SK-N-SH treated with all-trans-retinoic acid at 6 μM for 48 hours (cell line): Measurements from ENCODE around the gene TSHZ2.

Experiments used
- ATAC-seq: fragments of 200-7000 bp; cut with Tn5 transposase; 3 replicates; pipeline ENCODE4 v1.9.1; 2020; ENCODE audit warnings: mild to moderate bottlenecking, moderate library complexity
- ARNTL ChIP-seq: fragments of 450-650 bp; formaldehyde crosslinking; IDR thresholded peaks from 2 replicates; pipeline ENCODE4 v1.5.0; 2020; ENCODE audit warnings: low read depth, mild to moderate bottlenecking, moderate library complexity, borderline replicate concordance
- CSDC2 ChIP-seq: fragments of 250-450 bp; sonication (Bioruptor Pico); IDR thresholded peaks from 2 replicates; pipeline ENCODE4 v1.5.0; 2020; ENCODE audit warnings: mild to moderate bottlenecking, moderate library complexity
- GLIS3 ChIP-seq: fragments of 250-450 bp; sonication (Bioruptor Pico); IDR thresholded peaks from 2 replicates; pipeline ENCODE4 v1.5.0; 2020; ENCODE audit warnings: mild to moderate bottlenecking, moderate library complexity
- ISL1 ChIP-seq: fragments of 250-450 bp; sonication (Bioruptor Pico); IDR thresholded peaks from 2 replicates; pipeline ENCODE4 v2.1.2; 2022; ENCODE audit warnings: mild to moderate bottlenecking, moderate library complexity
- OSR1 ChIP-seq: fragments of 250-450 bp; sonication (Bioruptor Pico); IDR thresholded peaks from 2 replicates; pipeline ENCODE4 v1.8.0; 2022; ENCODE audit warnings: moderate library complexity, mild to moderate bottlenecking, inconsistent platforms
- PATZ1 ChIP-seq: fragments of 250-450 bp; sonication (Bioruptor Pico); IDR thresholded peaks from 2 replicates; pipeline ENCODE4 v1.8.0; 2020; ENCODE audit warnings: mild to moderate bottlenecking, moderate library complexity, borderline replicate concordance
- POU6F1 ChIP-seq: fragments of 250-450 bp; sonication (Bioruptor Pico); IDR thresholded peaks from 2 replicates; pipeline ENCODE4 v1.8.0; 2021; ENCODE audit warnings: low read depth, mild to moderate bottlenecking, moderate library complexity, borderline replicate concordance
- PPARA ChIP-seq: fragments of 250-450 bp; sonication (Bioruptor Pico); IDR thresholded peaks from 2 replicates; pipeline ENCODE4 v1.5.0; 2020; ENCODE audit warnings: mild to moderate bottlenecking, borderline replicate concordance
- RARB ChIP-seq: fragments of 250-450 bp; sonication (Bioruptor Pico); IDR thresholded peaks from 2 replicates; pipeline ENCODE4 v1.8.0; 2021; ENCODE audit warnings: mild to moderate bottlenecking, moderate library complexity
- SNAI2 ChIP-seq: fragments of 250-450 bp; sonication (Bioruptor Pico); IDR thresholded peaks from 2 replicates; pipeline ENCODE4 v1.5.0; 2020; ENCODE audit warnings: mild to moderate bottlenecking, moderate library complexity
- TCF4 ChIP-seq: fragments of 250-450 bp; sonication (Bioruptor Pico); IDR thresholded peaks from 2 replicates; pipeline ENCODE4 v1.8.0; 2021; ENCODE audit warnings: mild to moderate bottlenecking, moderate library complexity, borderline replicate concordance
- TOX ChIP-seq: fragments of 250-450 bp; sonication (Bioruptor Pico); IDR thresholded peaks from 2 replicates; pipeline ENCODE4 v1.8.0; 2021; ENCODE audit warnings: mild to moderate bottlenecking, moderate library complexity, borderline replicate concordance
- TSHZ2 ChIP-seq: fragments of 250-450 bp; sonication (Bioruptor Pico); IDR thresholded peaks from 2 replicates; pipeline ENCODE4 v1.5.0; 2020; ENCODE audit warnings: mild to moderate bottlenecking, moderate library complexity
- ZC3H10 ChIP-seq: fragments of 250-450 bp; sonication (Bioruptor Pico); IDR thresholded peaks from 2 replicates; pipeline ENCODE4 v1.5.1; 2021; ENCODE audit warnings: mild to moderate bottlenecking, moderate library complexity
- ZFP3 ChIP-seq: fragments of 250-450 bp; sonication (Bioruptor Pico); IDR thresholded peaks from 2 replicates; pipeline ENCODE4 v1.5.0; 2020; ENCODE audit warnings: mild to moderate bottlenecking, moderate library complexity
- ZFP30 ChIP-seq: fragments of 450-650 bp; formaldehyde crosslinking; IDR thresholded peaks from 2 replicates; pipeline ENCODE4 v1.5.0; 2022; ENCODE audit warnings: mild to moderate bottlenecking, moderate library complexity
- ZNF565 ChIP-seq: fragments of 450-650 bp; formaldehyde crosslinking; conservative IDR thresholded peaks from 2 replicates; pipeline ENCODE4 v1.5.0; 2020; ENCODE audit warnings: low read depth, mild to moderate bottlenecking, moderate library complexity
- ZNF70 ChIP-seq: fragments of 450-650 bp; formaldehyde crosslinking; IDR thresholded peaks from 2 replicates; pipeline ENCODE4 v1.5.0; 2020; ENCODE audit warnings: mild to moderate bottlenecking, moderate library complexity
- ZNF8 ChIP-seq: fragments of 450-650 bp; formaldehyde crosslinking; IDR thresholded peaks from 2 replicates; pipeline ENCODE4 v1.5.0; 2020; ENCODE audit warnings: mild to moderate bottlenecking, moderate library complexity

Gene TSHZ2

GRCh38 chr20:53223626-53224172 is 251.5 kb downstream of the TSHZ2 start:
- no peak for ATAC-seq
- TF ChIP-seq CSDC2 (no peak), ISL1 (CRISPR knock-in tag) (no peak), ZC3H10 (CRISPR knock-in tag) (no peak), ZNF70 (CRISPR knock-in tag) (no peak), ZFP3 (CRISPR knock-in tag) (no peak), ZNF8 (CRISPR knock-in tag) (no peak)

DNA sequence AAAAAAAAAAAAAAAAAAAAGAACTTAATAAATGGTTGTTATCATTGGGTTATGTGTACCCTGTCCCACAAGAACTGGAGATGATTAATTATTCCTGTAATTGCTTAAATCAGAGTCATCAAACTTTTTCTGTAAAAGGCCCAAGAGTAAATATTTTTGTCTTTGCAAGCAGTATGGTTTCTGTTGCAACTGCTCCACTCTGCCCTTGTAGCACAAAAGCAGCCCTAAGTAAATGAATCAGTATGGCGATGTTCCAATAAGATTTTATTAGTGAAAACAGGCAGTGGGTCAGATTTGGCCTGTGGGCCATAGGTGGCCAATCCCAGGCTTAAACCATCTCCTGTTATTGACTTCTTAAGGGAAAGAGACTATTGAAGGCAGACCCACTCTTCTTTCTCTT is 252.7 kb downstream of the TSHZ2 start:
- TF ChIP-seq TCF4 (CRISPR knock-in tag) (no peak), ARNTL (CRISPR knock-in tag) (no peak), ISL1 (CRISPR knock-in tag) (no peak), ZNF565 (CRISPR knock-in tag) (no peak), ZC3H10 (CRISPR knock-in tag) (no peak)
- TF ChIP-seq, all 23 proteins: peak for 0
- no peak for ATAC-seq

DNA sequence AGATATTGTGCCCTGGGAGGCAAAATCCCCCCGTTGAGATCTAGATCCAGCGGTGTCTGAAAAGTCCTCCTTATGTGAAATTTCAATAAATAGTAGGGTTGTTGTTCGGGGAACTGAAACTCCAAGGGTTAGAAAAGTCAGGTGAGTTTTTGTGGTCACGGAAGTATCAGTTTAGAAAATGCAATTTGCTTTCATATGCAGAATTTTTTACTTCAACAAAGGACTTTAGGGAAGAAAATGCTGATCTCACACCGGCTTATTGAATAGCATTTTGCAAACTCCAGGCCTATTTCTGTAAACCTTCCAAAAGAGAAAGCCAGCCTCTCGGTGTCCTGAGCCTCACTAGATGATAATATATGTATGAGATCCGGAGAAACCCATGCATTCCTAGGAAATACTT is 254.7 kb downstream of the TSHZ2 start:
- TF ChIP-seq TOX (CRISPR knock-in tag) (no peak), ISL1 (CRISPR knock-in tag) (no peak), ZFP30 (no peak), POU6F1 (CRISPR knock-in tag) (no peak)
- ATAC-seq: no peak

DNA sequence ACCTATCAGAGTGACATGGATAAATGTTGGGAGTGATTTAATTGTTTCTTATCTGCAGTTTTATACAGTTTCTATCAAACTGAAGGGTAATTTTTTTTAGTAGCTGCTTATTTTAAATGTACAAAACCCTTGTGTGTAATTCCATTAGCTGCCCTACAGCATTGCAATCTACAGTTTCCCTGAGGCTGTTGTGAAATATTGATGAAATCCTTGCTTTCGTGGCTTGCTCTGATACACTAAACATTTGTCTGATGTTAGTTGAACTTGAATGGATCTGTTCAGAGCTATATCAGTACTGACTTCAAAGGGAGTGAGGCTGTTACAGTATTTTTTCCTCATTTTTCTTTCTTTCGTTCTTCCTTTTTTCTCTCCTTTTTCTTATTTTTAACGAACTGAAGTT is 255.4 kb downstream of the TSHZ2 start:
- TF ChIP-seq SNAI2 (no peak), ISL1 (CRISPR knock-in tag) (peak; percentile 75), TCF4 (CRISPR knock-in tag) (0 out of 2 replicates have a peak, but pooled peaks have one; percentile 35), RARB (CRISPR knock-in tag) (no peak), PPARA (no peak), OSR1 (CRISPR knock-in tag) (no peak), TSHZ2 (CRISPR knock-in tag) (0 out of 2 replicates have a peak, but pooled peaks have one; percentile 46), ZC3H10 (CRISPR knock-in tag) (no peak), GLIS3 (CRISPR knock-in tag) (0 out of 2 replicates have a peak, but pooled peaks have one; percentile 17)
- no peak for ATAC-seq

- TF ChIP-seq PATZ1 (CRISPR knock-in tag) (no peak), TOX (CRISPR knock-in tag) (no peak)
- ATAC-seq: no peak
These were observed 258.9 kb downstream of the TSHZ2 start for GRCh38 chr20:53231061-53231460.

- TF ChIP-seq ISL1 (CRISPR knock-in tag): no peak
- TF ChIP-seq CSDC2: no peak
- TF ChIP-seq ZFP30: no peak
- no peak for TF ChIP-seq TSHZ2 (CRISPR knock-in tag)
- TF ChIP-seq OSR1 (CRISPR knock-in tag): no peak
- no peak for TF ChIP-seq ZNF70 (CRISPR knock-in tag)
- TF ChIP-seq ZFP3 (CRISPR knock-in tag): no peak
- no peak for TF ChIP-seq ZC3H10 (CRISPR knock-in tag)
- TF ChIP-seq SNAI2: no peak
- ATAC-seq: no peak
These were observed 265.3 kb downstream of the TSHZ2 start for GRCh38 chr20:53237461-53237860.
